GM12874 (cell line): Measurements from ENCODE around the gene NRTN.

ENCODE experiments used
- TF ChIP-seq, protein P1 (sequence below): IDR thresholded peaks from 2 replicates; pipeline ENCODE4 v1.5.1; 2011; ENCODE audit warnings: low read depth, mild to moderate bottlenecking, control low read depth, low read length, moderate library complexity; ENCODE audit not compliant: insufficient read depth

NRTN gene

DNA sequence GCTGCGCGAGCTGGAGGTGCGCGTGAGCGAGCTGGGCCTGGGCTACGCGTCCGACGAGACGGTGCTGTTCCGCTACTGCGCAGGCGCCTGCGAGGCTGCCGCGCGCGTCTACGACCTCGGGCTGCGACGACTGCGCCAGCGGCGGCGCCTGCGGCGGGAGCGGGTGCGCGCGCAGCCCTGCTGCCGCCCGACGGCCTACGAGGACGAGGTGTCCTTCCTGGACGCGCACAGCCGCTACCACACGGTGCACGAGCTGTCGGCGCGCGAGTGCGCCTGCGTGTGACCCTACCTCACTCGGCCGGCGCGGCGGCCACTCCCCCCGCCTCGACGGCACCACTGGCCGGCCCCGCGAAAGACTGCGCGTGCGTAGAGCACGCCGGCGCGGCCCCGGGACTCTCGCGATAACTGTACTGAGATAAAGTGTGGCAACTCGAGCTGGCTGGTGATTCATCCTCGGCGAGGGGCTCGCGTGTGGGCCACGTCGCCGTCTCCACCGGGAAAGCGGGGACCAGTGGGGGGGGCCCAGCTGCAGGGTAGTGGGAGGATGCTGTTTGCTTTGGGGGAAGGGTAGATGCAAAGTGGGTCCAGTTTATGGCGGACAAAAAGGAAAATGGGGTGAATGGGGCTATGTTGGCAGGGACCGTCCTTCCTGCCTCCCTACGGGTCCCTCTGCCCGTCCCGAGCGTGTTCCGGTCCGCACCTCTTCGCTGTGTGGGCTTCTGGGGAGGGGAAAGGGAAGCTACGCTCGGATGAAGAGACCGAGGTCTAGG lies 23.2 kb downstream of the NRTN start:
- TF ChIP-seq, protein P1, sequence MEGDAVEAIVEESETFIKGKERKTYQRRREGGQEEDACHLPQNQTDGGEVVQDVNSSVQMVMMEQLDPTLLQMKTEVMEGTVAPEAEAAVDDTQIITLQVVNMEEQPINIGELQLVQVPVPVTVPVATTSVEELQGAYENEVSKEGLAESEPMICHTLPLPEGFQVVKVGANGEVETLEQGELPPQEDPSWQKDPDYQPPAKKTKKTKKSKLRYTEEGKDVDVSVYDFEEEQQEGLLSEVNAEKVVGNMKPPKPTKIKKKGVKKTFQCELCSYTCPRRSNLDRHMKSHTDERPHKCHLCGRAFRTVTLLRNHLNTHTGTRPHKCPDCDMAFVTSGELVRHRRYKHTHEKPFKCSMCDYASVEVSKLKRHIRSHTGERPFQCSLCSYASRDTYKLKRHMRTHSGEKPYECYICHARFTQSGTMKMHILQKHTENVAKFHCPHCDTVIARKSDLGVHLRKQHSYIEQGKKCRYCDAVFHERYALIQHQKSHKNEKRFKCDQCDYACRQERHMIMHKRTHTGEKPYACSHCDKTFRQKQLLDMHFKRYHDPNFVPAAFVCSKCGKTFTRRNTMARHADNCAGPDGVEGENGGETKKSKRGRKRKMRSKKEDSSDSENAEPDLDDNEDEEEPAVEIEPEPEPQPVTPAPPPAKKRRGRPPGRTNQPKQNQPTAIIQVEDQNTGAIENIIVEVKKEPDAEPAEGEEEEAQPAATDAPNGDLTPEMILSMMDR, result no peak

DNA sequence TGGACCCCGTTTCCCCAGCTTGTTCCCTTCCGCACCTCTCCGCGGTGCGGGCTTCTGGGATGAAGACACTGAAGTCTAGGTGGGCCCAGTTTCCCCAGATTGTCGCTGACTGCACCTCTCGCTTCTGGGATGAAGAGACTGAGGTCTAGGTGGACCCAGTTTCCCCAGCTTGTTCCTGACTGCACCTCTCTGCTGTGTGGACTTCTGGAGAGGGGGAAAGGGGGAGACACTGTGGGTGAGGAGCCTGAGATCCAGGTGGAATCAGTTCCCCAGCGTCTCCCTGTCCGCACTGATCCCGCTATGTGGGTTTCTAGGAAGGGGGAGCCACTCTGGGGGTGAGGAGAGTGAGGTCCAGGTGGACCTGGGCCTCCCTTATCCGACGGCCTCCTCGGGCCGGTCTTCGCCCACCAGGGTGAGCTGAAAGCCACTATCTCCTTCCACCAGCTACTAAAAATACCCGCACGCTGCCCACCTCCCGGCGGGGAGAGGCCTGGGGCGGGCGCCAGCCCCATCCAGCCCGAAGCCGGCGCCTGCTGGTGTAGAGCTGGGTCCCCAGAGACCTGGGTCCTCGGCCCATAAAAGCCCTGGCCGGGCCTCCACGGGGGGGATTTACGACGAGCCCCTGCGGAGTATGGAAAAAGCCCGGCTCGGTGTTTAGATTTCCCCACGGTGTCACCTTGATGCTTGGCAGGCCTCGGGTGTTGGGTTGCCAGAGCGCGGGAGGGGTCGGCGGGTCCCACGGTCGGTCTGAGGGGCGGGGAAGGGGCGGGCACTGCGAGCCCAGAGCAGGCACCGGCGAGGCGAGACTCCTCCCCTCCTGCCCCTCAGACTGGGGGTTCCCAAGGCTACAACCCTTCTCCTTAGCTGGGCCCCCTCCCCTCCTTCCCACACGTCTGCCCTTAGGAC lies 24.0 kb downstream of the NRTN start:
- TF ChIP-seq, protein P1, result no peak

DNA sequence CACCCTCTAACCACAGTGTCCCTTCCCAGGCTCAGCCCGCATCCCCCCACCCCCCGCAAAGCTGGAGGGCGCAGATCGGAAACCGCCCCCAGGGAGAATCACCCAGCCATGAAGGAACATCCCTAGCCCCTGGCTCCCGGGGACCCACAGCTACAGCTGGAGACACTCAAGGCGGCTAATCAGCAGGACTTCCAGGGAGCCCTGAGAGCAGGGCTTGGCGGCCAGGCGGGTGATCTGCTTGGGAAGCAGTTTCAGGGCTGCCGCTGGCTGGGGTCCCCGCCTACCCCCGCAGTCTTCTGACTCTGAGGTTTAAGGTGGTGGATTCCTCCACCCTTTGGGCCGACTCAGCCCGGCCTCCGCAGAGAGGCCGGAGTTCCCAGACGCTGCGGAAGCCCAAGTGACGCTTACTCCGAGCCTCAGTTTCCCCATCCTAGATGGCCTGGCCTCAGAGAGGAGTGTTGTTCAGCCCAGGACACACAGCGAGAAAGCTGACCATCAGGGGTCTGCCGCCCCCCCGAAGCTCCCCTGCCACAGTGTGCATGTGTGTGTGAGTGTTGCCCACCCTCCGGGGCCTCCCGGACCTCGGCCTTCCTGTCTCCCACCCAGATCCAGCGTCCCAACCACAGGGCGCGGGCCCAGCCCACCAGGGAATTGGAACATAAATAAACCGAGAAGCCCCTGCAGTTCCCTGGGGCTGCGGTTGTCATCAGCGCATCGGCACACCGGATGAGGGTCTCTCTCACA lies 24.9 kb downstream of the NRTN start:
- TF ChIP-seq, protein P1, result no peak

DNA sequence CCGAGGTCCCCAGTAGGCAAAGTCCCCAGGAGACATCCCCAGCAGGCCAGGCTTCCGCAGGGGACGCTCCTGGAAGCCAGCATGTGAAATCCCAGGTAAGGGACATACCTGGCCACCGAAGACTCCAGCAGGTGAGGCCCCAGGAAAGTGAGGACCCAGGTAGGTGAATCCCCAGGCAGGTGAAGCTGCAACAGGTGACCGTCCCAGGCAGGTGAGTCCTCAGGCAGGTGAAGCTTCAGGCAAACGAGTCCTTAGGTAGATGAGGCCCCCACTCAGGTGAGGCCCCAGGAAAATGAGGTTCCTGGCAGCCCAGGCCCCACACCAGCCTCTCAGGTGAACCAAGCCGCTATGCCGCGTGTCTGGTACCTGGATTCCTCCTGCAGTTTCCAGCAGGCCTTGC lies 26.3 kb downstream of the NRTN start:
- TF ChIP-seq, protein P1, result no peak

DNA sequence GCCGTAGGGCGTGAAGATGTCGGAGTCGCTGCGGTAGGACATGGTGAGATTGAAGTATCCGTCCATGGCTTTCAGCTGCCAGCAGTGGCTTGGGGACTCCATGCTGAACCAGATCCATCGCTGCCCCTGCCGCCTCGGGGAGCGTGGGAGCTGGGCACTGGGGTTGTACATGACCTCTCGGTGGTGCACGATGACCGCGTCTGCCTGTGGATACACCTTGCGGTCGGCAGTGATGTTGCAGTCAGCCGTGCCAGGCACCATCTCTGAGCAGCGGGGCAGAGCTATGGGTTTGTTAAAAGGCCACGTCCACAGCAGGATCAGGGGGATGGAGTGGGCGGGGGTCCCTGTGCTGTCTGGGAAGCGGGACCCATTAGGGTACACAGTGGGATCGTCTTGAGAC lies 27.2 kb downstream of the NRTN start:
- TF ChIP-seq, protein P1, result no peak

DNA sequence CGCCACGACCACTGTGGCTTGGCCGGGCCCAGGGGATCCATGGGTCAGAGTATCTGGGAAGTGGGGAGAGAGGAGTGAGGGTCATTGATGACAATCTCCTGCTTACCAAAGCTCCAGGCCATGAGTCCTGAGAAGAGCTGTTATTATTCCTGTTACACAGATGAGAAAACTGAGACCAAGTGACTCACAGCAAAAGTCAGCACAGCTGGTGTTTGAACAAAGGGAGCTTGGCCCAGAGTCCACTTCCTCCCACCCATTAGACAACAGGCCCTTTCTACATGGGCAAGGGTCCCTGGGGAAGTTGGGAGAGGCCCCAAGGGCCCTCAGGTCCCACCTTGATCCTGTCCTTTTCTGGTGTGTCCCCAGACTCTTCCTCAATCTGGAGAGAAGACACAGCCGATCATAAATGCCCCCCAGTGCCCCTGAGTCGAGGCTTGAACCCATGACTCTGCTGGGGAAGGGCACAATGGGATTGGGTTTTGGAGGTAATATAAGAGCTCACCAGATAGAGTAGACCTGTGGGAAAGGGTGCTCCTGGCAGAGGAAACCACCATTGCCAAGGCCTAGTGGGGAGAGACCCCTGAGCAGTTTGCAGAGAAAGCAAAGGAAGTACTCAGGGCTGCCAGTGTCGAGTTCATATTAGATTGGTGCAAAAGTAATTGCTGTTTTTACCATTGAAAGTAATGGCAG lies 27.8 kb downstream of the NRTN start:
- TF ChIP-seq, protein P1, result no peak
